ENCODE measurements around the gene GRIA1.

The GRIA1 gene

DNA sequence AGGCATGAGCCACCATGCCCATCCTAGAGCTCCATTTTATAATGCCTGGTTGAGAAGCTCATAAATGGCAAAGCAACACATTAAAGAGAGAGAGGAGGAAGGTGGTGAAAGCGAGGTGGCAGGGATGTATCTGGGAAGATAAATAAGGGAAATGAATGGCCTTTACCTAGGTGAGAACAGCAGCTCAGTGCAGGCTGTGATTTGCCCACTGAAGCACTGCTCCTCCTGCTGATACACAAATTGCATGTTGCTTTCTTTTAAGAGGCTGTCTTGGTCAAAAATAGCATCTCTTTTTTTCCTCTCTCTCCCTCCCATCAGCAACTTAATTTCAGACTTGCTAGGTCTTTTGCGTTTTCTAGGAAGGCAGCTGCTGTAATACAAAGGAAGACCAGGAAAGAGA is 289.4 kb downstream of the GRIA1 start:
- DNase-seq (ENCODE audit: low read depth, low spot score): no peak

DNA sequence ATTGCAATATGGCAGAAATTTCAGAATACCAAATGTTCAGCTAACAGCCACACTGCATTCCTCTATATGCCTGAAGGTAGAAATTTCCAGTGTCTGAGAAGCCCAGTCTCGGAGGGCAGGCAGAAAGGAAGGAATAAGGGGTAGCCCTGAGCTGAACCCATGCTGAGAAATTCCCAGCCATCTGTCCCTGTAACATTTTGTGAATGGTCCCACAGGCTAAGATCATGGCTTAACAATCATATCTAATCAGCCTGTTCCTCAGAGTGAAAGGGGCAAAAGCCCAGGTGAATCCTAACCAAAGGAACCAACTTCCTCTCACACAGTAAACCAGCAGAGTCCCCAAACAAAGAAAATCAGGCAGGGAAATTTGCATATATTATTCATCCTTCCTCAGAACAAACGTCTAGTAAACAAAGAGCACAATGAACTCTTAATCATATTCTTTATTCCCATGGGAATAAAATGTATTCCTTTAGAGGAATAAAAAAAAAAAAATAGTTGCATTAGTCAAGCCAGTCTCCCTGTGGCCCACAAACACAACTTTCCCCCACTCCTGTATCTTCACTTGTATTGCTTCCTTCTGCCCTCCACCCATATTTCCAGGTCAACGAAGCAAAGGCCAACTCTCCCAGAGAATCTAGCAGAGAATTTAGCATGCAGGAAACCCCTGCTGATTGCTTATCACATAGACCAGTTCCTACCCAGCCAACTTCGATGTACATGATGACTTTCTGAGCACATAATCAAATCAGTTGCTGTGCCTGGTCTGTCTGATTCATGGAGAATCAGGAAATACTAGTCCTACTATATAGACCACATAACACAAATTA is 290.6 kb downstream of the GRIA1 start:
- no peak for DNase-seq (ENCODE audit: low read depth, low spot score)

DNA sequence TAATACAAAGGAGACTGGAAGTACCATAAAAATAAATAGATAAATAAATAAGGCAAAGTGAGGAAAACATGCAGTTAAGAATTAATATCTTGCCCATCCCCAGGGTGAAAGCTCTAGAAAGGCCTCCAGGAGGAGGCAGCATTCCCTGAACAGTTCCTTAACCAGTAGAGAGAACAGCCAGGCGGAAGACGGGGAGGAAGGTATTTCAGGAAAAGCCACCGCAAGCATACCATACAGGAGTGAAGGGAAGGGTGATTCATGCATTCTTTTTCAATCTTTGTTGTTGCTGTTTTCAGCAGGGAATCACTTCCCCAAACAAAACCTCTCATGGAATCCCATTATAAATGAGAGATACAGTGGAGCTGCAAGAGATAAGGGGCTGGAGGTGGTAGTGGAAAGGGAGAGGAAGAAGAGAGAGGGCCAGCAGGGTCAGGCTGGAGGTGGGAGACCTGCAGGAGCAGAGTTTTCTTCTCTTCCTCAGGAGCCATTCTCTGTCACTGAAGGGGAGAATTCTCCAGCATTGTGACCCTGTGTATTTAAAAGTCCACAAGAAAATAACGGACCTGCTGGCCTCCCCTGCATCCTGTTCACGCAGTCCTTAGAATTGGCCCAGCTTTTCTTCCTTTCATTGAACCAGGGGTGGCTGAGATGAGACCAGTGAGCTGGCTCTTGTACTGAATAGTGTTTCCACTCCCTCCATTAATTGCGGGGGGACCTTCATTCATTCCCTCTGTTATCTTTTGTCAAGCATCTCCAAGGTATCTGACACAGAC is 292.3 kb downstream of the GRIA1 start:
- no peak for DNase-seq (ENCODE audit: low read depth, low spot score)

DNA sequence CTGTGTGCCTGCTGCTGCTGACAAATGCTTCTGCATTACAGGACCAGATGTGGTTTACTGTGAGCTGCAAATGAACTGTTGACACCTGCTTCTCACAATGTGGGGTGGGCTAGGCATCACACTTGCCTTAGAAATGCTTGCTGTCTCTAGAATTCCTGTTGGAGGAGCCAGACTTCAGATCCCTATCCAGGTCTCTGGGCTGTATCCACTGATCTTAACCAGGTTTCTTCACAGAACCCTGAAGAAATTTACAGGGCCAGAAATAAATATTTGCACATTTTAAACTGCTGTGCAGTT is 292.8 kb downstream of the GRIA1 start:
- no peak for DNase-seq (ENCODE audit: low read depth, low spot score)

DNA sequence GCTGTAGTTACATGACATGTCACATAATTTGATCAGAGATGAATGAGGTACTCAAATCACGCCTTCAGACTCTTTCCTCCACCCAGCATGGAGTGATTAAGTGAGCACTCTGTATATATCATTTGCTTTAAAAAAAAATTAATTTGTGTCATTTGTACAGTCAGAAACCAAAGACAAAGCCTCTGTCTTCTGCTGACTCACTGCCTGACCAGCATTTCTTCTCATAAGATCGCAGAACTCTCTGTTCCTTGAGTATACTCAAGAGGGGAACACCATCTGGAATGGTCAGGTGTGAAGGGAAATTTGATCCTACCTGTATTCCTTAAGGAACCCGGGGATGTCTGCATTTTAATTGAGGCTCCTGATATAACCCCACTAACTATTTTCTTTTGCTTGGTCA is 293.8 kb downstream of the GRIA1 start:
- DNase-seq (ENCODE audit: low read depth, low spot score): no peak

DNA sequence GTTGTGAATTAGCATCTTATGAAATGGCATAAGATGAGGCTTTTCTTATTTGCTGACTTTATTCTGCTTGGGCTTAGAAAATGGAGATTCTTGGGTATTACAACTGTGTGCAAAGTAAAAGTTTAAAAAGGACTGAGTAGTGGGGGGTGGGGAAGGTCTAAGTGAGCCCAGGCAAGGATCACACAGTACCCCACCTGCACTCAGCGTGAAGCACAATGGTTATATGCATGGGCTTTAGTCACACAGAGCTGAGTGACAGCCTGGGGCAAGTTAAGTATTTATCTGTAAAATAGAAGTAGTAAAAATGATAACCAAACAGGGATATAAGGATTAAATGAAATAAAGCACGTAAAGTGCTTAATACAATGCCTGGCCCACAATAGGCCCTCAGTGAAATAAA is 300.9 kb downstream of the GRIA1 start:
- no peak for DNase-seq (ENCODE audit: low read depth, low spot score)

DNA sequence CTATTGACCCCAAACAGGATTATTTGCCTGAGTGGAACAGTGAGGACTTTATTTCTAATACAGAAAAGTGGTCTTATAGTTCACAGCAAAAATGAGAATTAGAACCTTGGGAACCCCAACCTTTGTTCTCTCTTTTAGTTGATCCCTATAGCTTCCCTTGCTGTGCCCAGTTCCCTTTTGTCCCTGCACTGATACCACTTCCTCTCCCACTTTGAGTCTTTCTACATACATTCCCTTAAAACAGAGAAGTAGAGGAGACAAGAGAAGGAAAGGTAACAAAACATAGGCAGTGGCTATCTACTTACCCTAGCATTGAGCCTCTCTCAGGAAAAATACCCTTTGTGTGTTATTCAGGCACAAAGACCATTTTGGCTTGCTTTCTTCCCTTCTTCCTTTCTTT is 301.8 kb downstream of the GRIA1 start:
- DNase-seq (ENCODE audit: low read depth, low spot score): no peak

DNA sequence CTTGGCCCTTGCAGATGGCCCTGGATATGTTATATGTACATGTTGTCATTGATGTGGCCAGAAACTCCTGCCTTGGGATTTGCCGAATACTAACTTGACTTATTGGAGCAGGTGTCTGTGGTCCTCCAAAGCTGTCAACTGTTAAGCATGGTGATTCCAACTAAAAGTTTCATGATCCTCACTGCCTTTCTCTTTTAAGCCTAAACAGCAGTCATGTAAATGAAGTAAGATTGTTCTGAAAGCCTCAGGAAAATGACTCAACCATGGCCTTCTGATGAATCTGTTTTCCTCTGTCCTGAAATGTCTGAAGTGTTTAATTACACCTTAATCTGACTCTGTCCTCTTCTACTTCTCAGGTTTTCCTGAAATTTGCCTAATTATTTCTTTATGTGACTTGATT is 303.2 kb downstream of the GRIA1 start:
- DNase-seq (ENCODE audit: low read depth, low spot score): no peak

DNA sequence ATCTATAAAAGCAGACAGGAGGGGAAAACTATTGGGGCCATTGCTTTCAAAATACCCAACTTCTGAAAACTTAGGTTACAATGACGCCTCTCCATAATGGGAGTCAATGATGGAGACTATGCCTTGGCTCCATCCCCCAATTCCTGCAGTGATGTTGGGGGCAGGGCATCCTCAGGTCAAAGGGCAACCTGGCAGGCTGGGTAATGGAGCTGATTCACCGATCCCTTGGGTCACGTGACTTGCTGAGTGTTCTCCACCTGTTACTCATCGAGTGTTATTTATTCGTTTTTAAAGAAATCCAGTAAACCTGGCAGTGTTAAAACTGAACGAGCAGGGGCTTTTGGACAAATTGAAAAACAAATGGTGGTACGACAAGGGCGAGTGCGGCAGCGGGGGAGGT is 303.9 kb downstream of the GRIA1 start:
- DNase-seq (ENCODE audit: low read depth, low spot score): no peak

DNA sequence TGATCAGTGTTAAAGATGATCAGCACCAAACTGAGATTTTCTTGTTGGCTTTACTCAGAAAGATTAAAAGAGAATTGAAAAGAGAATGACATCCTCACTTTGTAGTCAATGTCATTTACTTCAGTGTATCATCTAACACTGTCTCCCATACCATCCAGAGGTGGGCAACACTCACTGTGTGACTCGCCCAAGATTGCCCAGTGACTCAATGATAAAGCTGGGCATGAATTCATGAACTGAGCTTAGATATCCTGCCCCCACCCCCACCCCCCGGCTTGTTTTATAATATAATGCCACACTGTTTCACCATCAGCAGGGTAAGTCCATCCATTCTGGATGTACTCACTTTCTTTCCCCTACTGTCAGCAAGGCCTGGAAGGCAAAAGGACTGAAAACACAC is 306.1 kb downstream of the GRIA1 start:
- DNase-seq (ENCODE audit: low read depth, low spot score): no peak

DNA sequence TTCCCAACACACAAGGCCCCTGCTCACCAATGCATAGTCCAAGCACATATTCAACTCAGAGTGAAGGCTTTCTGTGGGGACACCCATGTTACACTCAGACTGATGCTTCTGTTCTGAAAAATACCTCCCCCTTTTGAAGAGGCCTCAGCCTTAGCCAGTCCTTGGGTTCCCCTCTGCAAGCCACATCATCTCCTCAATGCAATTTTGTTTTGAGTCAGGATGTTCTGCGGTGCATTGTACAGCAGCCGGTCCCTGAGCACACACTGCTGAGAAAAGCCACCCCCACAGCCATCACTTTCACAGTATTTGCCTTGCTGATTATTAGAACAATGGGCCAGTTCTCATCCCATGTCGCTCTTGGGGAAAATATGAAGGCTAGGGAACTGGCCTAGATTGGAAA is 307.0 kb downstream of the GRIA1 start:
- no peak for DNase-seq (ENCODE audit: low read depth, low spot score)

DNA sequence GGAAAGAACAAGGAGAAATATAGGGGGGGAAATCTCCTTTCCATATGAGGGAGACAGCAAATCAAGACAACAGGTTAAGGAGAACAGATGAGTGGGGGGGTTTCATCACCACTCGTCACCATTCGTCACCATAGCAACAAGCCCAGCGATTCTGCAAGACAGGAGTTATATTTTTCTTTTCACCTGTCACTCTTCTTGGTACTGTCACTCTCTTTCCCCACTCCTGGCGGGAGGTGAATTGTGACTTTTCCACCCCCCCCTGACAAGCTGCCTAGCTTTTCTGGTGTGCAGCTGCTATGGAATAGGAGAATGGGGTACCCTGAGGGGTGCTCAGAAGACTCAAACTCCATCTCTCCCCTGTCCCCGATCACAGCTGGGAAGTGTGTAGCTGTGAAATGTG is 308.4 kb downstream of the GRIA1 start:
- no peak for DNase-seq (ENCODE audit: low read depth, low spot score)

DNA sequence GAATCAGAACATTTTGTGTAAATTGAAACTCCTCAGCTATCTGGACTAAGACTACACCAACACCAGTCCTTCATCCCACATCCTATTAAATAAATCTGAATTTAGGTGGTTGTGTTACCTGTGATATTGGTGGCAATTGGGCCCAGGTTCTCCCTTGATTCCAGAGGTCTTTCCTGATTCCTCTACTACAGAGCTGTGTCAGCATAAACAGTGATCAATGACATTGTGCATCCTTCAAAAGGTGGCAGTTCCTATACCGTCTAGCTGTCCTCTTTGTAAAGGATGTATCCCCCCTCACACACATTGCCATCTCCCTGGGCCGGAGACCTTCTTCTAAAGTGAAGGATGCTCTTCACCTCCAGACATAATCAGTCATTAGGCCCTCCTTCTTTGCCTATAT is 309.0 kb downstream of the GRIA1 start:
- DNase-seq (ENCODE audit: low read depth, low spot score): no peak

DNA sequence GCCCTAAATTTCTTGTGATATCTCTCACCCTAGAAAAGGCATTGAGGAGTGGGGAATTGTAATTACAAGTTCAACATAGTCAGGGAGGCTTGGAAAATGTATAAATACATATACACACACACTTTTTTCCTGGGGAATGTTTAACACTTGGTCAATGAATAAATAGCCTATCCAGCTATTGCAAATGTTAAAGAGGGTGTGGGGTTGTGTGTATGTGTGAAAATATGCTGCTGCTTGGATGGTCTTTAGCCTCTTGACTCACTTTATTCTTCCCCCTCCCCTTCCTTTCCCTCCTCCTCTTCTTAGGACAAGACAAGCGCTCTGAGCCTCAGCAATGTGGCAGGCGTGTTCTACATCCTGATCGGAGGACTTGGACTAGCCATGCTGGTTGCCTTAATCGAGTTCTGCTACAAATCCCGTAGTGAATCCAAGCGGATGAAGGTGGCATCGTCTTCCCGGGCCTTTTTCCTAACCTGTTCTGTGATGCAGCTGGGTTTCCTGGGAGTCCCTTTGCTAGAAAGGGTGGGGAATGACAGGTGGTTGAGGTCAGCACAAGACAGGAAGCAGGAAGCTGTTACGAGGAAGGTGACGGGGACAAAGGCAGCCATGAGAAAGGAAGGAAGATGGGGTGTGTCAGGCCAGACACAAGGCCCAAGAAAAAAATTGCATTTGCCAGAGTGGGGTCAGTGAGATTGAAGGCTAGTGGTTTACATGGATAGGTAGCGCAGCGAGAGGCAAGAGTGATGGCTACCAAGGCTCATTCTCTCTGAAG is 311.8 kb downstream of the GRIA1 start:
- no peak for DNase-seq (ENCODE audit: low read depth, low spot score)

DNA sequence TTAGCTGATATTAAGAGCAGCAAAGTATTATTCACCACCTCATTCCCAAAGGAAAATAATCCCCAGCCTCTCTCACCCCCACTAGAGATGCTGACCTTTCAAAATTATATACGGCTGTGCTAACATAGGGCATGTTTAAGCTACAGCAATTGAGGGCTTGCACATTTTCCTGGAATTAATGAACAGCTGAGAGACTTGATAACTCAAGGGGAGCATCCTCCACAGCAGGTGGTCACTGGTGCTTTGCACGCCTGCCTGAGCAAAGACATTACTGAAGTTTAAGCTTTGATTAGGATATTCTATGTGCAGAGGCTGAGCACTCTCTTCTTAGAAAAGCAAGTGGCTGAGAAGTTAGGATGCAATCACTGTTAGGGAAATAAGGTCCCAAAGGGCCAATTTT is 317.3 kb downstream of the GRIA1 start:
- DNase-seq (ENCODE audit: low read depth, low spot score): no peak

DNA sequence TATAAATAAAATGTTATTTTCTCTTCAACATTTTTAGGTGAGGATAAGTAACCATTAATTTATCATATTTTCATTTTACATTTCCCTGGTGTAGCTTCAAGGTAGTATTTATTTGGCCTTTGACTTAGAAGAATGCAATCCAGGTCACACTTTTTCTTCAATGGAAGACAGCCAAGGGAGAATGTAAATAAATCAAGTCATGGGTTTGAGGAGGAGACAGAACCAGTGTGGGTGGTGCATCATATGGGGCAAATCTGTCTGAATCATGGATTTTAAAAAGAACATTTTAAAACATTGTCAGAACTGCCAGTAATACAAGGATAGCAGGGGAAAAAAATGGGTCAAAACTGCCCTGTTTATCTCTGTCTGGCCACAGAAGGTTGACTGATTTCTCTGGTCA is 318.7 kb downstream of the GRIA1 start:
- DNase-seq (ENCODE audit: low read depth, low spot score): no peak

DNA sequence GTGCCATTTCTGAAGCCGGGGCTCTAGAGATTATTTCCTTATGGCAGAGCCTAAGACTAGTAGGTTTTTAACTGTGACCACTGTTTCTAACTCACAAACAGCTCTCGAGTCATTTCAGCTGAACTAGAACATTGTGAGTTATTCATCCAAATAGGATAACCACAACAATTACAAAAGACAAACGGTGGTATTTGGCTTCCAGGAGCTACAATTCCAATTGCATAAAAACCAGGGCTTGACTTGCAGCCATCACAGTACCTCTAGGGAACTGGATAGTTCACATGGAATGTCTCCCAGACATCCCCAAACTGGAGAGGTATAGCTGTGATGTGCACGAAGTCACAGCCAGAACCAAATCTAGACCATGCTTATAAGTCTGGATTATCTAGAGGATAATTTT is 323.4 kb downstream of the GRIA1 start:
- DNase-seq (ENCODE audit: low read depth, low spot score): no peak

DNA sequence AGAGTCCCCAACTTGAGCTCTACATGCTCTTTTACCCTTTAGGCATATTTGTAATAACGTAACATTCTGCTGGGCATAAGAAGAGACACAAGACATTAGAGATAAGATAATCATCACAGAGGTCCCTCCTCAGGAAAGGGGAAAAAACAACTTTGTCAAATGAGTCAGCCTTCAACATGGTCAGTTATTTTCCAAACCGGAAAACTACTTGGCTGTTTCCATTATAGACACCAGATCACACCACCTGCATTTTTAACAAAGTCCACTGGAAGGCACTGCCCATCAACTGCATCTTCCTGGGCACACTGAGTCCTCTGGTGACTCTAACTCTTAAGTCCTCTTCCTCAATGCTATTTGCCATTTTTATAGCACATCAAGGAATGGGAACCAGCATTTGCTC is 326.4 kb downstream of the GRIA1 start:
- no peak for DNase-seq (ENCODE audit: low read depth, low spot score)

DNA sequence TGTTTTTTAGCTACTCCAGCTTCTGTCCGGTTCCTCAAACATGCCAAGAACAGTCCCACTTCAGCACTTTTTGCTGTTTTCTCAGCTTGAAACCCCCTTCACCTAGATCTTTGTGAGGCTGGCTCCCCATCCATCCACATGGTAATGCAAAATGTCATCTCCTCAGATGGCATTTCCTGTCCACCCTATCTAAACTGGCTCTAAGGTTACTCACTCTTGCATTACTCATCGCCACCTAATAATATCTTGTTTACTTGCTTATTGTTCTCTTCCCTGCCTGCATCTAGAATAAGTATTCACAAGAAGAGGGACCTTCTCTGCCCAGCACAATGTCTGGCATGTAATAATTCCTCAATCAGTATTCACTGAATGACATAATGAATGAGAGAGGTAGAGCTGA is 328.2 kb downstream of the GRIA1 start:
- DNase-seq (ENCODE audit: low read depth, low spot score): no peak

DNA sequence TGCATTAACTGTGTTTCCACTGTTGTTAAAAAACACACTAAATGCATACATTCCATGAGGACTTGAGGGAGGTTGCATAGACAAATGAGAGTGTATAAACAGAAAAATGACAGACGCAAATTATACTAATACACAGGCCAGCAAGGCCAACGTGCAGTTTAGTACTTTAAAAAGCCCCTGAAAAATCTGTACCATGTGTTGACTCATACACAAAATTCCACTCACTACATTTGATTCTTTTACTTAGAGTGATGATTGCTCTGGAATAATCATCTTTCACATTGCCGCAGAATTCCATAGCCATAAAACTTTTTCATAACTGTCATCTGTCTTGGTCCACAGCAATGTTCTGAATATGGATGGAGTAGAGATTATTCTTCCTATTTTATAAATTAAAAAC is 332.6 kb downstream of the GRIA1 start:
- DNase-seq (ENCODE audit: low read depth, low spot score): no peak

DNA sequence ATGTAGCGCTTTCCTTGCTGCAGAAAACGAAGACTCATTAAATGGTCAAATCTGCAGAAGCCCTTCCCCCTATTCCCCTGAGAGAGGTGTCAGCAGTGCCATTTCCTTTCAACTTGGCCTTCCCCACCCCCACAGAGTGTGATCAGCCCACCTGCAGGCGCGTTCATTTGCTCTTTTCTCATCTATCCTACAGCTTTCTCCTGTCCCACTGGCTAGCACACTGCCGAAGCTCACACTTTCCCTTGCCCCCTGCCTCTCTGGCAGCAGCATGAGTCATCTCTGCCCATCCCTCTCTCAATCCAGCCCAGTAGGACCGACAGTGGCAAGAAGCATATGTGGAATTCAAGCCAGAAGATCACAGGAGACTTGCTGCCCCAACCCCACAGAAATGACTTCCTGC is 334.4 kb downstream of the GRIA1 start:
- no peak for DNase-seq (ENCODE audit: low read depth, low spot score)

DNA sequence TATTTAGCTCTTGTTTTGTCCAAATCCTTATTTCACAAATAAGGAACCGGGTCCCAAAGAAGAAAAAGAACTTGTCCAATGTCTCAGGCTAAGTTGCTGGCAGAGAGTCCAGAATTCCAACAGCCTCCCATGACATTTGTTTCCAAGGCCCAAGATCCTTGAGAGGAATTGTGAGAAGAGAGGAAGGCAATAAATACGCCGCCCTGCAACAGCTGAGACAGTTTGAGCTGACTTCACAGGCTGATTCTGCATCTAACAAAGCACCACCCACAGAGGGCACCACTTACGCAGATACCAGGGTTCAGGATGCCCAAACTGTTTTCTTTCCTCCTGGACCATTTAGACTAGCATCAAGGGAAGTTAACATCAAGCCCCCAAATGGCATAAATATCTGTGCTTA is 336.9 kb downstream of the GRIA1 start:
- no peak for DNase-seq (ENCODE audit: low read depth, low spot score)
